Epidermal melanocyte (primary cell): ENCODE measurements around the gene ADRM1.

Experiments used
- DNase-seq: peaks from one replicate; pipeline ENCODE4 v3.0.0; 2011; ENCODE audit warnings: low spot score; ENCODE audit not compliant: insufficient read length

ADRM1 gene

DNA sequence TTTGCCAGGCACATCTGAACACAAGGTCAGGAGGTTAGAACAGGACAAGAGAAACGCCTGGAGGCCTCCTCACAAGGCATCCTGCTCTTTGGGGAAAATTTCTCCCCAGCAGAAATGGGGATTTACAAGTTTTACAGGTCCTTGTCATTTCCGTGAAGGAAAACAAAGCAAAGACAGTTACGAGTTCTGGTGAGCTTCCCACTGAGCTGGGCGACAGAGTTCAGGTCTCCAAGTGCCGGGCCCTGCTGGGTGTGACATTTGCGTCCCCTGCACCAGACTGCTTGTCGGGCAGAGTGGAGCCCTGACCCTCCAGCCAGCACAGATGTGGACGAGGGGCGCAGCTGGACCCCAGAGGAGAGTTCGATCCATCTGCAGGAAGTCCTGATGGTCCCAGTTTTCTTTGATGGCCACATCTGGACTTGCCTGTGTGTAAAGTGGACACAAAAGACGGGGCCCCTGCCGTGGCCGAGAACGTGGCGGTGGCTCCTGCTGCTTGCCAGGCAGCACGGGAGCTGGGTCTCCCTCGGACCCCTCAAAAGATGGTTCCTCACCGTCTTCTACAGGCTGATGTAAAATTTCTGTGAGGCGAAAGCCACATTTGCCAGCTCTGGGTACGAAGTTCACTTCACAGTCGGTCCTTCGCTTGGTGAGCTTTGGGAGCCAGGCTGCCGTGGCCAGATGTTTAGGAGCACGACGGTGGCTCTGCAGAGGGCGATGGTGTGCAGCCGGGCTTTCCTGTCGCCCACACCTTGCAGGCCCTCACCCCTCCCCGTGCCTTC, 5.2 kb upstream of the ADRM1 start:
- no peak for DNase-seq

DNA sequence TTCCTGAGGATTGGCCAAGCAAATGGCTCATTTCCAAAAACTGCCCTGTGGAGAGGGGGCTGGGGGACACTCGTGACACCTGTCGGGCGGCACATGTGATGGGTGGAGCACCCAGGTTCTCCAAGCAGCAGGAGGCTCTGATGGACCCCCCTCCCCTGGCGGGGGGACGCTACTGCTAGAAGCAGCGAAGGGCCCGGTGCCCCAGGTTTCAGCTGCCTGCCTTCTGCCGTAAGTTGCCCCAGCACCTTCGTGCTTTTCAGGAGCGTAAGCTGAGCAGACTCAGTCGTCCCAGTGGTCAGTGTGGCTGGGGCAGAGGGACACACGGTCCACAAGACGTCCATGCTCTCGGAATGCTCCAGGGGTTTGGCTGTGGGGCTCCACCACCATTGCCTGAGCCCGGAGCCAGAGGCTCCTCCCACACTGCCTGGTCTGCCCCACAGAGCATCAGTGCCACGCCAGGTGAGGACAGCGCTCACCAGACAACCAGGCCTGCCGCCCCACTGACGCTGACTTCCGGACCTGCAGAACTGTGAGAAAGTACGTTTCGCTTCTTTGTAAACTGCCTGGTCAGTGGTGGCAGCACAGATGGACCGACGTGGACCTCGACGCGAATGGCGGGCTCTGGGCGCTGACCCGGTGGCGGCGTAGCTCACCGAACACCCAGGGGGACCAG, 4.1 kb upstream of the ADRM1 start:
- DNase-seq = no peak

DNA sequence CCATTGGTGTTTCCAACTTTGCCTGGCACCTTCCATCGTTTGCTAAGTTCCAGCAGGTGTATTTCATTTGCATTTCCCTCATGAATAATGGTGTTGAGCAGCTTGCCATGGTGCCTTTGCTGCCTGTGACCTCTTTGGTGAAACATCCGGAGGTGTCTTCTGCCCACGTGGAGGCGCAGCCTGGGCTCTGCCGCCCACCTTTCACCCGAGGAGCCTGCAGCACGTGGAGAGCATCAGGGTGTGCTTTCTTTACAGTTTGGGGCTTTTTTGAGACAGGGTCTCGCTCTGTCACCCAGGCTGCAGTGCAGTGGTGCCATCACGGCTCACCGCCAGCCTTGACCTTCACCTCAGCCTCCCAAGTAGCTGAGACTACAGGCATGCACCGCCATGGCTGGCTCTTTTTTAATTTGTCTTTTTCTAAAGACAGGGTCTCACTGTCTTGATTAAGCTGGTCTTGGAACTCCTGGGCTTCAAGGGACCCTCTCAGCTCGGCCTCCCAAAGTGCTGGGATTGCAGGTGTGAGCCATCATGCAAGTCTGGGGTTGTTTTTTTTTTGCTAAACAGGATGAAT, 3.0 kb upstream of the ADRM1 start:
- no peak for DNase-seq

DNA sequence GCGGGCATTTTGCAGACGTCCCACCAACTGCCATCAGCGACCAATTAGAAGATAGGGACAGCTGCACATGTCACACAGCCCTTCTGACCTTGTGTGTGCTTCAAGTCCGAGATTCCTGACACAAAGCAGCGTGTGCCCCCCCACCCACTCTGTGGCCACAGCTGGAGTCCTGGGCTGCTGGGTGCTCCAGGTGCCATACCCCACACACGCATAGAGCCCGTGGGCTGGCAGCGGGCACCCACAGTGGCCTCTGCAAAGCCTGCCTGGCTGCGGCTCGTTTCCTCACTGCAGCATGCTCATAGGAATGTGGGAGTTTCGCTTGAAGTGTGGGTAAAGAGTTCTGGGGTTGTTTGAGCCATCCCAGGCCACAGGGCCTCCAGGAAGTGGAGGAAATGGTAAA, 2.5 kb upstream of the ADRM1 start:
- no peak for DNase-seq

DNA sequence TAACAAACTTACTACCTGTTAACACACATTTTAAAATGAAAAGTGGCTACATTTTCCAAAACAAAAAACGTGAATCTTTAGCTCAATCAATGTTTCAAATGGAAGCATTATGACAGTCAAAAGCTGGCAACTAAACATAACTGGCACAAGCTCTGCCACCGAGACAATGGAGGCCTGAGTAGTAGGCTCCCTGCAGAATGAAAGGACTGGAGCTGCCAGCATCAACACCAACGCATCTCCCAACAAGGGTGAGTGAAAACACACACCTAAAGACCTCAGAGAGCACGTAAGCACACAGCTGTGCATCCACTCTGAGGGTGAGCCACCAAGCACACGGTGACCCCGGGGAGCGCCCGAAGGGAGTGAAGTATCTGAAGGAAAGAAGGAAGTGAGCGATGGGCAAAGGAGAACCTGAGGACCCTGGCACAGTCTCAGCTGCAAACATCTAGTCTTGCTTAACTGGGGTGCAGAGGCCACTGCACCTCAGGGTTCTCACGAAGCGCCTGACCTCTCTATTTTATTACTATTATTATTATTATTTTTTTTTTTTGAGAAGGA, 1.6 kb upstream of the ADRM1 start:
- no peak for DNase-seq

DNA sequence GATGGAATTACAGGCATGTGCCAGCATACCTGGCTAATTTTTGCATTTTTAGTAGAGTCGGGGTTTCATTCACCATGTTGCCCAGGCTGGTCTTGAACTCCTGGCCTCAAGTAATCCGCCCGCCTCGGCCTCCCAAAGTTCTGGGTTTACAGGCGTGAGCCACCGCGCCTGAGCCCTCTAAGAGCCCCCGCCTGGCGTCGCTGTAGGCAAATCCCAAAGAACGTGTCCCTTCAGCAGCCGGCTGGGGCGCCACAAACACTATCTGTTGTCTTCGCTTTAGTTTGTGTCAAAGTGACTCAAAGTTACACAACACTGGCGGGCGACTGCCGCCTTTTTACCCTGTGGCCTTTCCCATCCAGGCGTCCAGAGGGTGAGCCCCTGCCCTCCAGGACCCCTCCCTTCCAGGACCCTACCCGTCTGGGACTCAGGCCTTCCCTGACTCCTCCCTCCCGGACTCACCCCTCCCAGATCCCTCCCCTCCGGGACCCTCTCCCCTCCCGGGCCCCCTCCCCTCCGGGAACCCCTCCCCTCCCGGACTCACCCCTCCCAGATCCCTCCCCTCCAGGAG, 940 bp upstream of the ADRM1 start:
- peak; percentile 96 for DNase-seq

DNA sequence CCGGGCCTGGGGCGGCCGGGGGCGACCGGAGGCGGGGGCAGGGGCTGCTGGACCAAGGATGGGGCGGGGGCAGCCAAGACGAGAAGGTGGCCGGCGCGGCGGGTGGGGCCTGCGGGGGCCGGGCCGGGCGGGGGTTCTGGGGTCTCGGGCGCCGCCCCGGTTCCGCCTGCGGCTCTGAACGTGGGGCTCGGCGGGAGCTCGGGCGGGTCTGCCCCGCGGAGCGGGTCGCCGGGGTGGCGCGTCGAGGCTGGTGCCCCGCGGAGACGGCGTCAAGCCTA, 204 bp downstream of the ADRM1 start:
- no peak for DNase-seq

DNA sequence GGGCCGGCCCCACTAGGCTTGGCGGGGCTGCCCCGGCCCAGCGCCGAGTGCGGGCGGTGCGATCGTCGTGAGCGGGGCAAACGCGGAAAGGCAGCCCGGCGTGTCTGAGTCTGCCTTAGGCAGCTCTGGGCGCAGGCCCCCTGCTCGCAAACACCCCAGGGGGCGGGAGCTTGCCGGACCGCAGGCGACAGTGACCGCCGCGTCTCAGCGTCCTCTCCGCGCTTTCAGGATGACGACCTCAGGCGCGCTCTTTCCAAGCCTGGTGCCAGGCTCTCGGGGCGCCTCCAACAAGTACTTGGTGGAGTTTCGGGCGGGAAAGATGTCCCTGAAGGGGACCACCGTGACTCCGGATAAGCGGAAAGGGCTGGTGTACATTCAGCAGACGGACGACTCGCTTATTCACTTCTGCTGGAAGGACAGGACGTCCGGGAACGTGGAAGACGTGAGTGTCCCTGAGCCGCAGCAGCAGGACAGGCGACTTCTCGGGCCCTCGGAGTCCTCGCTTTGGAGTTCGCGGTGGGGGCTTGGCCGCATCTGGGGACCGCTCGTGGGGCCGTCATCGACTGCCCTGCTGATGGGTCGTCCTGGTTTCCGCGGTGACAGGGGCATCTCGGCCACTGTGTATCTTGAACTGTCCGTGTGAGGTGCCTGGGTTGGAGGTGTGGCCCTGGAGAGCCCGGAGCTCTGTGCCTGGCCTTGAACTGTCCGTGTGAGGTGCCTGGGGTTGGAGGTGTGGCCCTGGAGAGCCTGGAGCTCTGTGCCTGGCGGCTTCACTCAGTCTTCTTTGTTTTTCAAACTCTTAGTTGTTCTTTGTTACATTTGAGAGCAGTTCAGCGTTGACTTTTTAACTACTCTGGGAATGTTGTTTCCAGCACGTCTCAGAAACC, 786 bp downstream of the ADRM1 start:
- peak; percentile 60 for DNase-seq

DNA sequence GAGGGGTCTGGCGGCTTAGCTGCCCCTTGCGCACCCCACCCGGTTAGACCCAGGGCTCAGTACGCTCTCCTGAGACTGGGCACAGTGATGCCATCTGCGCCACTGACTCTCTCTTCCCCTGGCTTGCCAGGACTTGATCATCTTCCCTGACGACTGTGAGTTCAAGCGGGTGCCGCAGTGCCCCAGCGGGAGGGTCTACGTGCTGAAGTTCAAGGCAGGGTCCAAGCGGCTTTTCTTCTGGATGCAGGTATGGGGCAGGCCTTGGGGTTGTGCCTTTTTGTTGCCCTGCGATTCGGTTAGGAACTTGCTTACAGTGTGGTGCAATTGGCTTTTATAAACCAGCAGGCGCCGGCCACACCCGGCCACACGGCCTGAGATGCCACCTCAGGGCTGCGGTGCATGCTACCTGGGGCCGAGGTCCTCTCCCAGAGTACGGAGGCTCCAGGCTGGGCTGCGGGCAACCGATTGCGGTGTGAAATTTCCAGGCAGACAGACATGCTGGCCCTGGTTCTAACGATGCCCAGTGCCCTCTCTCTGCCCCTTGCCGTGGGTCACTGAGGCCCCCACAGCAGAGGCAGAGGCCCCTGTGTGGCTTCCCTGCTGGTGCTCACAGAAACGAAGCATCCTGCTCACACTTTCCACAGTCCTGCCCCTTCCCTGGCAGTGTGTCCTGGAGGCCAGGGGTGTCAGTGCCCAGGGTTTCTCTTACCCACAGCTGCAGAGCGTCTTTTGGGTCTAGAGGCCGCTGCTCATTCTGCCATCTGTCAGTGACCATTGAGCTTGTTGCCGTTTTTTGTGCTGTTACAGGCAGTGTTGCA, 1.7 kb downstream of the ADRM1 start:
- no peak for DNase-seq

DNA sequence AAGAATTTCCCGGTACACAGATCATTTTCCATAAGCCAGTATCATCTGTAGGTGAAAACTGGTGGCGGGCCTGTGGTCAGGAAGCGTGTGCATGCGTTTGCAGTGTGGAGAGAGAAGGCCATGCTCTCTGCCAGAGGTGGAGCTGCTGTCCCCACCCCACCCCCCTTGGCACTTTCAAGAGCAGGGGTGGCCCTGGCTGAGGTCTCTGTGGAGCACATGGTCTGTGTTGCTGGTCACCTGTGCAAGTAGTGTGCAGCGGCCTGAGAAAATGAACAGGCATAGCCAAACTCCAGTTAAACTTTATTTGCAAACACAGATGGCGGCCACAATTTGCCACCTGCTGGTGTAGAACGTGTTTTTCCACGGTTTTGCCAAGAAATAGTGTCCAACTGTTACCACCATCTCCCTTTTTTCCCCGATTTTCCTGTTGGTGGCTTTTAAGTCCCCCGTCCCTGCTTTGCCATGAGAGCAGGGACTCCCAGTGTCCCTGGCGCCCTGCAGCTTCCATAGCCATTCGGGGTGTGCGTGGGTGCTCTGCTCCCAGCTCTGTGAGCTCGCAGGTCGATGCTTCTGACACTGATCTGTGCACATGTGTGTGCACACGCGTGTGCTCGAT, 2.5 kb downstream of the ADRM1 start:
- DNase-seq = no peak

DNA sequence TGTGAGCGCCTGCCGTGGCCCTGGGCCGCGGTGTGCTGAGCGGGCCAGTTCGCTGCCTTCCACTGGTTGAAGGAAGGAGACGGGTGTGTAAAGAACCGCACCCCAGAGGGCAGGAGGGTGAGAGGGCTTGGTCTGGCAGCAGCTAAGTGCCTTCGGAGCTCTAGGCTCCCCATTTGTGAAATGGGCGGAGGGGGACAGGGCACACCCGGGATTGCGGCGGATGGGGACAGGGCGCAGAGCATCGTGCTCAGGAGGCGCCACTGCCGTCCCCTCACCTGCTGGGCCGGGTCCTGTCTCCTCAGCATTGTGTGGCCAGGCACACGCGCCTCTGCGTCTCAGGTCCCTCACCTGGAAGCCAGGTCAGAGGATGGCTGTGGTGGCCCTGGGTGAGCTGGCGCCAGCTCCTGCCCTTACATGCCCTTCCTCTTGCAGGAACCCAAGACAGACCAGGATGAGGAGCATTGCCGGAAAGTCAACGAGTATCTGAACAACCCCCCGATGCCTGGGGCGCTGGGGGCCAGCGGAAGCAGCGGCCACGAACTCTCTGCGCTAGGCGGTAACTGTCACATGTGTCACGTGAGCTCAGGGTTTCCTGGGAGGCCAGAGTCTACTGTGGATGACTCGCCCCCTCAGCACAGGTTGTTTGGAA, 3.1 kb downstream of the ADRM1 start:
- no peak for DNase-seq

DNA sequence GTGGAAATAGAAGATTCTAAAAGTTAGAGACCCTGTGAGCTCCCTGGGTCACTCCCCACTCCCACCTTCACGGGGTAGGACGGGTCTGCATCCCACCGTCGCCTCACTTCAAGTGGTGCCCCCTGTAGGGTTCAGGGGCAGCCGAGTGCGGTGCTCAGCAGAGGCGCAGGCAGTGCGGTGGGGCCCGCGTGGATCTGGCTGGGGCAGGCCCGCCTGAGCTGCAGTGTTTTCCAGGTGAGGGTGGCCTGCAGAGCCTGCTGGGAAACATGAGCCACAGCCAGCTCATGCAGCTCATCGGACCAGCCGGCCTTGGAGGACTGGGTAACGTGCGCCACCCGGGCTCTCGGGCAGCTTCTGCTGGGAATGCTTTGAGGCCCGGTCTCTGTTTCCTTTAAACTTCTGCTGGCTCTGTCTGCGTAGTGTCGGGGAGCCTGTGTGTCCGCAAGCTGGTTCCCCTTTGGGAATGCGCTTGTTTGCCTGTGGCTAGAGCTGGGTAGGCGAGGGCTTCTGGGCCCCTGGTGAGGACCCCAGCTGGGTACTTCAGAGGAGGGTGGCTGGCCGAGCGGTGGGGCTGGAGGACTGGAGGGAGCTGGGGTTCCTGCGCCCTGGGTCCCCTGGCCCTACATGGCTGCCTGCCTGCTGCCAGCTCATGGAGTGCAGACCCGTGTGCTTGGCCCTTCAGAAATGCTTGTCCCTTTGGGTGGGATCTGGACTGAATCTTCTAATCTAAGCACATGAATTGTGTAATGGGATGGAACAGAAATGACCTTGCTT, 3.8 kb downstream of the ADRM1 start:
- no peak for DNase-seq

DNA sequence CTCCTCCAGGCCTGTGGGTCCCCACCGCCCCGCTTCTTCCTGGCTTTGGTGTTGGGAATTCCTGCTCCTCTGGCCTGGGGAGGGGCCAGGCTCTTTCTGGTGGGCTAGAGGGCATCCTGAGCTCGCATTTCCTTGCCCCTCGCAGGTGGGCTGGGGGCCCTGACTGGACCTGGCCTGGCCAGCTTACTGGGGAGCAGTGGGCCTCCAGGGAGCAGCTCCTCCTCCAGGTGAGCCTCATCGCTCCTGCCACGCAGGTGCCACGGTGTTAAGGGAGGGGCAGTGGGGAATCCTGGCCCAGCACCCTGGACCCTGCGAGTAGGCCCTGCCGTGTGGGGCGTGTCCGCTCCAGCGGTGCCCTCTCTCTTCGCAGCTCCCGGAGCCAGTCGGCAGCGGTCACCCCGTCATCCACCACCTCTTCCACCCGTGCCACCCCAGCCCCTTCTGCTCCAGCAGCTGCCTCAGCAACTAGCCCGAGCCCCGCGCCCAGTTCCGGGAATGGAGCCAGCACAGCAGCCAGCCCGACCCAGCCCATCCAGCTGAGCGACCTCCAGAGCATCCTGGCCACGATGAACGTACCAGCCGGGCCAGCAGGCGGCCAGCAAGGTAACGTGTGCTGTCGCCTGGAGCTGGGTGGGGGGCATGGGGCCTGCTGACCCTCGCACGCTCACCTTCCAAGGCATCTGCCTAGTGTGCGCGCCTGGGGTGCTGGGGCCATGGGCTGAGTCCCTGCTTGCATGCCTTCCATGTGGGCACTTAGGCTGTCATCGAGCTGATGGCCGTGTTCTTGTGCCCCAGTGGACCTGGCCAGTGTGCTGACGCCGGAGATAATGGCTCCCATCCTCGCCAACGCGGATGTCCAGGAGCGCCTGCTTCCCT, 4.7 kb downstream of the ADRM1 start:
- no peak for DNase-seq

DNA sequence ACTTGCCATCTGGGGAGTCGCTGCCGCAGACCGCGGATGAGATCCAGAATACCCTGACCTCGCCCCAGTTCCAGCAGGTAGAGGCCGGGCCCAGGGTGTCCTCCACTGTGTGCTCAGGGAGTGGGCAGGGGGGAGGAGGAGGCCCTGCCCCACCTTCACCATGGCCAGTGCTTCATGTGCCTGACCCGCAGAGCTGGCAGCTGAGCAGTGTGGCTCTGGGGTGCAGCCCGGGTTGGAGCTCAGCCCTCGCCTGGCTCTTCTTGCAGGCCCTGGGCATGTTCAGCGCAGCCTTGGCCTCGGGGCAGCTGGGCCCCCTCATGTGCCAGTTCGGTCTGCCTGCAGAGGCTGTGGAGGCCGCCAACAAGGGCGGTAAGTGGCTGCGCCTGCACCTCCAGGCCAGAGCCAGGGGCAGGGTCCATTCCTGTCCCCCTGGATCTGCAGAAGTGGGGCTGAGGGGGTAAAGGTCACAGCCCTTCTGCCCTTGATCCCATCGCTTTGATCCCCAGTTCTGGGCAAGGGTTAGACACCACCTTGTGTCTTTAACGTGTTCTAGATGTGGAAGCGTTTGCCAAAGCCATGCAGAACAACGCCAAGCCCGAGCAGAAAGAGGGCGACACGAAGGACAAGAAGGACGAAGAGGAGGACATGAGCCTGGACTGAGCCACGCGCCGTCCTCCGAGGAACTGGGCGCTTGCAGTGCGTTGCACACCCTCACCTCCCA, 5.5 kb downstream of the ADRM1 start:
- no peak for DNase-seq

DNA sequence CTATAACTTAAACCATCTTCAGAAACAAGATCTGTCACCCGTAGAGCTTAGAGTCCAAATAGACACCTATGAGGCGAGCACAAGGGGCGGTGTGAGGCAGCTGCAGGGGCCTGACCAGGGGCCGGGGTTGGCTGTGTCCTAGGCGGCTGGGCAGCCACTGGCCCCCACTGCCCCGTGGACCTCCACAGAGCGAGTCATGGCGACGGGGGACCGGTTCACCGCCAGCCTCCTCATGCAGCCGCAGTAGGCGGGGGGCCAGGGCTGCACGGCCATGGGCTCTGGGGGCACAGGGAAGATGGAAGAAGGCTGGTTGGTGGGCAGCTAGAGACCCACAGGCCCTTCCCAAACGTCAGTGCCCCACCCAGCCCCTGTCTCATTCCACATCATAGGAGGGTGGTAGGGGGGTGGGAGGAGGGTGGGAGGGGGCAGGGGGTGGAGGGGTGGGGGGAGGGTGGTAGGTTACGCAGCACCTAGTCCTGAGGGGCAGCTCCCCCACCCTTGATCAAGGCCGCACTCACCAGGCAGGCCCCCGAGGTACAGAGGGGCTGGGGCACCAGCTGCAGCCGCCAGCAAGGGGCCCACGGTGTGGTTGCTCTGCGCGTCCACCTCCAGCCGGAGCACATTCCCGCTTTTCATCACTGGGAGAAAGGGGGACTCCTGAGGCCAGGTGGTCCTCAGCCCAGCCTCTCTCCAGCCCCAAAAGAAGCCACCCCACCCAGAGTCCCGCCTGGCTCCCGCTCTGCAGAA, 6.6 kb downstream of the ADRM1 start:
- no peak for DNase-seq

DNA sequence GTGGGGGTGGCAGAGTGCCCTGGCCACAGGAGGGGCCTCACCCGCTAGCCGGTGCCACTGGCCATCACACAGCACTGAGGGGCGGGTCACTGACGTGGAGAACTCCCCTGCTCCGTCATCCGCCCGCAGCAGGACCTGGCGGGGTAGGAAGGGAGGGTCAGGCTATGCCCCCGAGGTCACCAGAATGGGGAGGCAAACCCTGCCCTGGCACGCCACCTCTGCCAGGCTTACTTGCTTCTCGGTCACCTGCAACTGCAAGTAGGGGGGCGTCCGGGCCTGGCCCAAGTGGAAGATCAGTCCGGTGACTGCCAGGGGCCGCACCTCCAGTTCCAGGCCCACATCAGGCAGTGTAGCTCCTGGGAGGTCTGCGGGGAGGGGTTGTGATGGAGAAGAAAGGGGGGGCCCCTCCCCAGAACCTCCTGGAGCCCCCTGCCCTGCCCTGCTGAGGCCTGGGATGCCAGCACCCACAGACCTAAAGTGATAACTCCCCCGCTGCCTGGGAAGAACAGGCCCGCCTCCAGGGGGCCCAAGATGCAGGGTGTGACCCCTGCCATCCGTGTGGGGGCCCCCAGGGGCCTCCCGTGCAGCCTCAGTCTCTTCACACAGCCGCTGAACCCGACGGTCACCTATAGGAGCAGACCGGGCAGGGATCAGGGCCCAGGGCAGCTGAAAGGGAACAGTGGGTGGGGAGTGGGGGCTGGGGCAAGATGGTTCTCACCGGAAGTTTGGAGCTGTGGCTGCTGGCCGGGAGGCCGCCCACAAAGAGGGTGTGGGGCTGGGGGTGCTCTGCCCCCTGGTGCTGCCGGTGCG, 7.4 kb downstream of the ADRM1 start:
- DNase-seq = no peak
